ENCODE measurements around the gene ARHGEF19. TPM values are rescaled to one million over a fixed set of nuclear protein-coding genes. Genes with fewer than 3 reads are reported as not detected.

ARHGEF19 gene
- total and polyA plus RNA-seq, 2 of the 13 experiments (the other 11 are each of a cell fraction or from before 2014, with no cell fraction given): 1.7 to 1.8 TPM

- no peak for TF ChIP-seq CTCF (CRISPR knock-in tag; IDR thresholded peaks at IDR 0.05)
- TF ChIP-seq ZMAT5 (CRISPR knock-in tag; IDR thresholded peaks at IDR 0.05; ENCODE audit: borderline replicate concordance, low read depth): no peak
- TF ChIP-seq LRRFIP1 (CRISPR knock-in tag; conservative IDR thresholded peaks at IDR 0.05): no peak
- peak; percentile 43; the same call in 1 of the 2 replicates for TF ChIP-seq ZNF350 (CRISPR knock-in tag; IDR thresholded peaks at IDR 0.05; ENCODE audit: borderline replicate concordance, low read depth)
- TF ChIP-seq KAT7 (CRISPR knock-in tag; IDR thresholded peaks at IDR 0.05; ENCODE audit: borderline replicate concordance): 0 out of 2 replicates have a peak, but pooled peaks have one; percentile 25
- TF ChIP-seq ZNF121 (CRISPR knock-in tag; IDR thresholded peaks at IDR 0.05): no peak
- TF ChIP-seq ZBTB42 (CRISPR knock-in tag; IDR thresholded peaks at IDR 0.05): no peak
- 0 out of 2 replicates have a peak, but pooled peaks have one; percentile 34 for TF ChIP-seq MLXIP (CRISPR knock-in tag; IDR thresholded peaks at IDR 0.05; ENCODE audit: borderline replicate concordance)
- TF ChIP-seq ZBTB7A (CRISPR knock-in tag; IDR thresholded peaks at IDR 0.05): no peak
- peak; percentile 86 for TF ChIP-seq FOXP4 (CRISPR knock-in tag; IDR thresholded peaks at IDR 0.05)
- TF ChIP-seq NCOA1 (CRISPR knock-in tag; IDR thresholded peaks at IDR 0.05): no peak
- no peak for TF ChIP-seq ZNF558 (CRISPR knock-in tag; IDR thresholded peaks at IDR 0.05; ENCODE audit: borderline replicate concordance)
- TF ChIP-seq NFKBIZ (CRISPR knock-in tag; IDR thresholded peaks at IDR 0.05): no peak
- no peak for TF ChIP-seq ZSCAN25 (CRISPR knock-in tag; IDR thresholded peaks at IDR 0.05)
- TF ChIP-seq TOE1 (CRISPR knock-in tag; IDR thresholded peaks at IDR 0.05): no peak
- TF ChIP-seq ISL2 (CRISPR knock-in tag; IDR thresholded peaks at IDR 0.05): 0 out of 2 replicates have a peak, but pooled peaks have one; percentile 29
- TF ChIP-seq ZNF546 (CRISPR knock-in tag; conservative IDR thresholded peaks at IDR 0.05): no peak
Measured at GRCh38 chr1:16164213-16165072, 48.0 kb downstream of the ARHGEF19 start (continued).

All from HepG2 (cell line).